H7 (cell line): ENCODE results near the gene ANKFY1. TPM values are rescaled to one million over a fixed set of nuclear protein-coding genes. Genes with fewer than 3 reads are reported as not detected.

Experiments
- DNase-seq: peaks from one replicate; pipeline ENCODE4 v3.0.0; 2012
- H3K27me3 ChIP-seq: 2 replicates; pipeline ENCODE4 v1.6.0; 2011; ENCODE audit warnings: mild to moderate bottlenecking, low read length; ENCODE audit not compliant: control insufficient read depth, insufficient read depth
- H3K36me3 ChIP-seq: replicated peaks from 2 replicates; pipeline ENCODE4 v1.5.1; 2011; ENCODE audit warnings: low read length; ENCODE audit not compliant: control insufficient read depth, insufficient read depth
- H3K4me3 ChIP-seq: 2 replicates; pipeline ENCODE4 v1.5.1; 2011; ENCODE audit warnings: low read depth, mild to moderate bottlenecking, control low read depth, low read length, moderate library complexity; ENCODE audit not compliant: insufficient read depth
- total RNA-seq: library from RNA; depleted of rRNA; stranded (reverse); fragments of >200 nt; shearing (Covaris generic); gene quantifications from 2 replicates; pipeline ENCODE4 v1.2.3, GENCODE V29; 2014; rRNA removed

Gene ANKFY1, protein sequence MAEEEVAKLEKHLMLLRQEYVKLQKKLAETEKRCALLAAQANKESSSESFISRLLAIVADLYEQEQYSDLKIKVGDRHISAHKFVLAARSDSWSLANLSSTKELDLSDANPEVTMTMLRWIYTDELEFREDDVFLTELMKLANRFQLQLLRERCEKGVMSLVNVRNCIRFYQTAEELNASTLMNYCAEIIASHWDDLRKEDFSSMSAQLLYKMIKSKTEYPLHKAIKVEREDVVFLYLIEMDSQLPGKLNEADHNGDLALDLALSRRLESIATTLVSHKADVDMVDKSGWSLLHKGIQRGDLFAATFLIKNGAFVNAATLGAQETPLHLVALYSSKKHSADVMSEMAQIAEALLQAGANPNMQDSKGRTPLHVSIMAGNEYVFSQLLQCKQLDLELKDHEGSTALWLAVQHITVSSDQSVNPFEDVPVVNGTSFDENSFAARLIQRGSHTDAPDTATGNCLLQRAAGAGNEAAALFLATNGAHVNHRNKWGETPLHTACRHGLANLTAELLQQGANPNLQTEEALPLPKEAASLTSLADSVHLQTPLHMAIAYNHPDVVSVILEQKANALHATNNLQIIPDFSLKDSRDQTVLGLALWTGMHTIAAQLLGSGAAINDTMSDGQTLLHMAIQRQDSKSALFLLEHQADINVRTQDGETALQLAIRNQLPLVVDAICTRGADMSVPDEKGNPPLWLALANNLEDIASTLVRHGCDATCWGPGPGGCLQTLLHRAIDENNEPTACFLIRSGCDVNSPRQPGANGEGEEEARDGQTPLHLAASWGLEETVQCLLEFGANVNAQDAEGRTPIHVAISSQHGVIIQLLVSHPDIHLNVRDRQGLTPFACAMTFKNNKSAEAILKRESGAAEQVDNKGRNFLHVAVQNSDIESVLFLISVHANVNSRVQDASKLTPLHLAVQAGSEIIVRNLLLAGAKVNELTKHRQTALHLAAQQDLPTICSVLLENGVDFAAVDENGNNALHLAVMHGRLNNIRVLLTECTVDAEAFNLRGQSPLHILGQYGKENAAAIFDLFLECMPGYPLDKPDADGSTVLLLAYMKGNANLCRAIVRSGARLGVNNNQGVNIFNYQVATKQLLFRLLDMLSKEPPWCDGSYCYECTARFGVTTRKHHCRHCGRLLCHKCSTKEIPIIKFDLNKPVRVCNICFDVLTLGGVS
- total RNA-seq, result 19.2 and 22.1 TPM in 2 replicates

DNA sequence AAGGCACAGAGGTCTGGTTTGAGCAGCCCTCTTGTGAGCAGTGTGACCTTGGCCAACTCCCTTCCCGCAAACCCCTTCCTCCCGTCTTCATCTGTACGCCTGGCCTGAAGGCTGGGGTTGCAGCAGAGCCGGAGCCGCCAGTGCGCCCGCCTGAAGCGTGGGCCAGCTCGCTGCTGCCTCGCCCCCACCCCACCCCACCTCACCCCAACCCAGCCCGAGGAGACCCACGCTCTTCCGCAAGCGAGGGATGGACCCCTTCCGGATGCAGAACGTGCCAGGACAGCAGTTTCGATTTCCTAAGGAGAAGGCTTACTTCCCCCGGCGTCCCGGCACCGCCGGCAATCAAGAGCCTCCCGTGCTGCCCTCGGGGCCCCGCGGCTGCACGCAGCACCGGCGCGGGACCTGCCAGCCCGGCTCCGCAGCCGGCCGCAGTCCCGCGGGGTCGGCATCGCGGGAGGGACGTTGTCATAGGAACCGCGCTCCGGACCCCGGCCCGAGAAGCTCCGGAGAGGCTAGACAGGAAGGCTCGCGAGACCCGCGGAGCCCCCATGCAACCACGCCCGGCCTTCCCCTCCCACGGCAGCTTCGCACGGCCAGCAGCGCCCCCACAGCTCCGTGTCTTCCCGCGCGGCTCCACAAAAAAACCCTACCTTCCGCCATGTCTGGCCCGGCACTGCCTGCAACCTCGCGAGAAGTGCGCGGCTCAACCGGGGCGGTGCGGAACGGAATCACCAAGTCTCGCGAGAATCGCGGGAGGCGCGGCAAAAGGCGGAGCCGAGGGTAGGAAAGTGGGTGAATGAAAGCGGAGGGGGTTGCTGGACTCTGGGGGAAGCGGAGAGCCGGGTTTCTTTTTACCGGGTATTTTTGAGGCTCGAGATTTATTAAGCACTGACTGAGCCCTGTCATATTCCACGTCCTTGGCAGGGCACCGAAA is at the start of gene ANKFY1:
TSS of gene ANKFY1 (minus strand) at position 698 of the 934 bp plus-strand sequence. CDS start at position 660, 38 bp downstream.
- DNase-seq, result peak; percentile 97
- Histone ChIP-seq H3K36me3 (no peaks in the 10 kb centered on the region; the same call in 1 of the 2 replicates), H3K4me3 (peak within 1 kb of the TSS; percentile 95), H3K27me3 (no peaks in the 10 kb centered on the region)

GRCh38 chr17:4310354-4311060 is 46.7 kb upstream of the ANKFY1 start:
- no peak for DNase-seq
- H3K27me3 ChIP-seq, result no peaks in the 10 kb centered on the region

DNA sequence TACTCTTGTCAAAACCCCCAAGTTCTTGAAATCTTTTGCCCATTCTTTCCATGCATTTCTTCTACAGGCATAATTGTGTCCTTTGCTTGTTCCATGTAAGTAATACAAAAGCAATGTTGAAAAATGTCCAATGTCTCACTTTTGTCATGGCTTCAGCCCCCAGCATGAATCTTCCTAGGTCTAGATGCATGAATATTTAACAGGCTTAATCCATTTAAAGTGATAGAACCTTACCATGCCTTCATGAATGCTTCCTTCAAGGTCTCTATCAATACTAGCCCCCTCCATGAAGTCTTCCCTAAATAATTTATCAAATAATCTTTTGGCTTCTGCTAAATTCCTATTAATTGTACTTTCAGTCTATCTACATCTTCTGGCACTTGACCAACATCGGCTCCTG is 46.1 kb upstream of the ANKFY1 start:
- Histone ChIP-seq H3K36me3 (peaks cover 2% of the 10 kb centered on the region), H3K4me3 (no peak overlapping the region), H3K27me3 (no peaks in the 10 kb centered on the region)
- DNase-seq, result no peak

More at GRCh38 chr17:4310354-4311060, 46.7 kb upstream of the ANKFY1 start:
- no peaks in the 10 kb centered on the region; the same call in 1 of the 2 replicates for H3K36me3 ChIP-seq
- H3K4me3 ChIP-seq, result no peak overlapping the region

DNA sequence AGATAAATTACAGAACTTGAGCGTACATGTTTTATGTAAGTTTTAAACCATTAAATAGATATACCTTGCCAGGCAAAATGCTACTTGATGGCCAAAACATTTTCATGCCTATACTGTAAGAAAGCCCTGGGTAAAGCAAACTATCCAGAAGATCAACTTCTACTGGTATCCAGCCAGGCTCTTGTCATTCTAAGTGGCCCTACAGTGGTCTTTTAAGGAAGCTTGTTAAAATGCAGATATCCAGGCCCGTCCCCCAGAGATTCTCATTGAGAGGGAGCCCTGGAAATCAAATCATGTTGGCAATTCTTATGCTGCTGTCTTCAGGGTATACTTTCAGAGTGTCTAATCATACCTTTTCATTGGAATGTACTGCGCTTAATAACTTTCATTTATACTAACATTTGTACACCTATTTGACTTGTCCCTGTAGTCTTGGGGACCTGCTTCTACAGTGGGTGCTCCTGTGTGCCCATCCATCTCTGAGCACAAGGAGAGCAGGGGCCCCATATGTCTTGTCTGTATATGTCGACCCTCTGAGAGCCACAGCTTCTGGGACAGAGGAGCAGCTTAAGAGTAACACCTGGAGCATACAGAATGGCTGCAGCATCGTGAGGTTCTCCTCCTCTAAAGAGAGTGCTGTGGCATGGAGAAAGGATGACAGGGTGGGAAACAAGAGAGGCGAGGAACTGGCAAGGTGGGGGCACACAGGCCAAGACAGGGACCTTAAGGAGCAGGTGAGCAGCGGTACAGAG is 43.6 kb upstream of the ANKFY1 start:
- H3K4me3 ChIP-seq, result no peak overlapping the region
- peaks cover 4% of the 10 kb centered on the region for H3K36me3 ChIP-seq
- no peaks in the 10 kb centered on the region for H3K27me3 ChIP-seq
- peak; percentile 53 for DNase-seq

- Histone ChIP-seq H3K27me3 (no peaks in the 10 kb centered on the region), H3K36me3 (peaks cover 9% of the 10 kb centered on the region), H3K4me3 (no peak overlapping the region)
- DNase-seq, result no peak
Measured at GRCh38 chr17:4305224-4305623, 41.4 kb upstream of the ANKFY1 start.

GRCh38 chr17:4304417-4305027 is 40.7 kb upstream of the ANKFY1 start:
- Histone ChIP-seq H3K27me3 (no peaks in the 10 kb centered on the region), H3K4me3 (no peak overlapping the region), H3K36me3 (peaks cover 9% of the 10 kb centered on the region)
- peak; percentile 45 for DNase-seq

DNA sequence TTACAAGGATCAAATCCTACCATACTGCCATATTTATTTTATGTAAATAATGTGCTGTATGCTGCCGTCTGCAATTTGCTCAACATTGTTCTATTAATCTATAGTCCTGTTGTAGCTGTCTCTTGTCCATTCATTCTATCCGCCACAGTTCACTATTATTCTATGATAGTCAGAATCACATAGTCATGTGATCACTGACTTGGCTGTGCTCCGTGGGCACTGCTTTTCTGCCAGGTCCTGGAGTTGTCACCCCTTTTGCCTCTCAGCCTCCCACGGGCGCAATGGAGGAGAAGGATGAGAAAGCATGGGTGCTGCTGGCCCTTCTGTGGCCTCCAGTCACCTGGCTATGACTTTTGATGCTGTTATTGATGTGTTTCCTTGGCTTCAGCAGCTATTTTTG is 37.3 kb upstream of the ANKFY1 start:
- Histone ChIP-seq H3K27me3 (no peaks in the 10 kb centered on the region), H3K4me3 (no peak overlapping the region), H3K36me3 (peaks cover 12% of the 10 kb centered on the region)
- DNase-seq, result no peak

GRCh38 chr17:4297351-4297750 is 33.6 kb upstream of the ANKFY1 start:
- H3K27me3 ChIP-seq, result no peaks in the 10 kb centered on the region
- peaks cover 11% of the 10 kb centered on the region for H3K36me3 ChIP-seq
- no peak for DNase-seq
- no peak overlapping the region for H3K4me3 ChIP-seq

DNA sequence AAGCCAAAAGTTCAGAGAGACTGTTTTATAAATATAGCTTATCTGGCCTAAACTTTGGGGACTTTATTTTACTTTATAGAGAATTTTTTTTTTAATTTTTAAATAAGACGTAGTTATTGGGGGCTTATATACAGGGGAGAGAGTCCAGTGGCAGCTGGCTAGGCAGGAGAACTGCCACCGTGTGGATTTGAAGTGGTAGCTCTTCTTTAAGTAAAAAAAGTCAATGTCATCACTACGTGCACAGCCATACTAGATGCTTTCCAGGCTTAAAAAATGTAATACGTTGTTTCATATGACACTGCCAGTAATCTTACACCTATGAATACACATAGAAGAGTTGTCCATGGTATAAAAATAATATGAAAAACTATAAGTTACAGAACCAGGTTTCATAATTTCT is 31.9 kb upstream of the ANKFY1 start:
- DNase-seq, result no peak
- Histone ChIP-seq H3K27me3 (no peaks in the 10 kb centered on the region), H3K4me3 (no peak overlapping the region), H3K36me3 (peaks cover 9% of the 10 kb centered on the region)

- Histone ChIP-seq H3K27me3 (no peaks in the 10 kb centered on the region), H3K4me3 (no peak overlapping the region), H3K36me3 (peaks cover 12% of the 10 kb centered on the region)
- DNase-seq, result no peak
Measured at GRCh38 chr17:4293572-4293971, 29.8 kb upstream of the ANKFY1 start.

DNA sequence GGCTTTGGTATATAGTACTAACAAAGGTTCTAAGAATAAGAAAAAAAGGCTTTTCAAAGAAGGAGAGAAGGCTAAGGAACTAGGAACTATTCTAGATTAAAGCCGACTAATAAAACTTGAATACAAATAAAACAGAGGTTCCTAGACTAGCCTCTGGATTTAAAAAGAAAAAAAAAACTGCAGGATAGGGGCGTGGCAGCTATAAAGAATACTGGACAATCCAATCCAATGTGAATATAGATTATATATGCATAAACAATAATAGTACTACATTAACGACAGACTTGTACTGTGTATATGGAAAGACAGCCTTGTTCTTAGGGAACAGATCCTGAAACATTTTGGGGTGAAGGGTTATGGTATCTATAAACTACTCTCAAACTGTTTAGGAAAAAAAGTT is 23.9 kb upstream of the ANKFY1 start:
- Histone ChIP-seq H3K4me3 (no peak overlapping the region), H3K36me3 (peaks cover 10% of the 10 kb centered on the region), H3K27me3 (no peaks in the 10 kb centered on the region)
- DNase-seq, result no peak

- H3K27me3 ChIP-seq, result no peaks in the 10 kb centered on the region
- DNase-seq, result no peak
- H3K4me3 ChIP-seq, result no peak overlapping the region
- H3K36me3 ChIP-seq, result peaks cover 7% of the 10 kb centered on the region
Measured at GRCh38 chr17:4276514-4276913, 12.7 kb upstream of the ANKFY1 start.
